Measurements from ENCODE around the gene CAMK1G. TPM values are rescaled to one million over a fixed set of nuclear protein-coding genes. Genes with fewer than 3 reads are reported as not detected.

CAMK1G gene
- total RNA-seq, 1 experiment from 2014 or later: not detected

- CTCF ChIA-PET: interaction anchor here (1.0 to 1.9 kb wide), 2 partner anchors 25 to 90 kb away, joined by 3 to 6 read pairs; no protein-coding TSS in a partner anchor
- peak in 1 of 2 experiments; percentile 47 for DNase-seq
- POLR2A ChIA-PET: no interaction called here
- Histone ChIP-seq H3K27me3 (replicated peaks; ENCODE audit: control insufficient read depth, insufficient read depth, low read length) (no peaks in the 10 kb centered on the region), H3K4me3 (ENCODE audit: low read depth, low read length) (no peak overlapping the region), H3K36me3 (ENCODE audit: control insufficient read depth, insufficient read depth, low read length) (no peaks in the 10 kb centered on the region), H3K4me1 (no peaks in the 10 kb centered on the region), H3K9me3 (no peaks in the 10 kb centered on the region)
- H3K27ac Mint-ChIP-seq (ENCODE audit: unreplicated experiment): no peak overlapping the region
- H3K9me3 Mint-ChIP-seq (ENCODE audit: unreplicated experiment): no peaks in the 10 kb centered on the region
- peak; percentile 75 to 80 for TF ChIP-seq CTCF (IDR thresholded peaks at IDR 0.05; ENCODE audit: insufficient read depth in 1 of 2, low read depth in 1 of 2, low read length in 1 of 2, severe bottlenecking in 1 of 2, unreplicated experiment in 1 of 2)
- no peaks in the 10 kb centered on the region for H3K36me3 Mint-ChIP-seq (ENCODE audit: insufficient read depth, unreplicated experiment)
- H3K4me3 Mint-ChIP-seq (ENCODE audit: unreplicated experiment): no peak overlapping the region
- intact Hi-C loops (cut with micrococcal nuclease; ENCODE audit: unreplicated experiment): loop anchor here (1.0 to 2.0 kb wide), 3 partner anchors 25 to 145 kb away; no protein-coding TSS in a partner anchor
- H3K4me1 Mint-ChIP-seq (ENCODE audit: low read depth, unreplicated experiment): no peaks in the 10 kb centered on the region
- no TSS peak for BruUV-seq (replicated peaks)
- peaks cover 8% of the 10 kb centered on the region for H3K27me3 Mint-ChIP-seq (ENCODE audit: insufficient read depth, unreplicated experiment)
These were observed 18.5 kb downstream of the CAMK1G start for GRCh38 chr1:209601809-209602657.

GRCh38 chr1:209603877-209604276 lies 20.4 kb downstream of the CAMK1G start:
- Histone ChIP-seq H3K9me3 (no peaks in the 10 kb centered on the region), H3K4me1 (no peaks in the 10 kb centered on the region), H3K27me3 (replicated peaks; ENCODE audit: control insufficient read depth, insufficient read depth, low read length) (no peaks in the 10 kb centered on the region), H3K36me3 (ENCODE audit: control insufficient read depth, insufficient read depth, low read length) (no peaks in the 10 kb centered on the region), H3K4me3 (ENCODE audit: low read depth, low read length) (no peak overlapping the region)
- POLR2A ChIA-PET: no interaction called here
- BruUV-seq (replicated peaks): no TSS peak
- intact Hi-C loops (cut with micrococcal nuclease; ENCODE audit: unreplicated experiment): loop anchor here (2.0 kb wide), 1 partner anchor 27 kb away; no protein-coding TSS in a partner anchor
- peaks cover 8% of the 10 kb centered on the region for H3K27me3 Mint-ChIP-seq (ENCODE audit: insufficient read depth, unreplicated experiment)
- no peaks in the 10 kb centered on the region for H3K9me3 Mint-ChIP-seq (ENCODE audit: unreplicated experiment)
- no peak for DNase-seq
- no peaks in the 10 kb centered on the region for H3K4me1 Mint-ChIP-seq (ENCODE audit: low read depth, unreplicated experiment)
- H3K4me3 Mint-ChIP-seq (ENCODE audit: unreplicated experiment): no peak overlapping the region
- H3K36me3 Mint-ChIP-seq (ENCODE audit: insufficient read depth, unreplicated experiment): no peaks in the 10 kb centered on the region
- CTCF ChIA-PET: no interaction called here
- no peak for TF ChIP-seq CTCF (IDR thresholded peaks at IDR 0.05; ENCODE audit: insufficient read depth in 1 of 2, low read depth in 1 of 2, low read length in 1 of 2, severe bottlenecking in 1 of 2, unreplicated experiment in 1 of 2)
- no peak overlapping the region for H3K27ac Mint-ChIP-seq (ENCODE audit: unreplicated experiment)

- Mint-ChIP-seq H3K4me1 (ENCODE audit: low read depth, unreplicated experiment) (no peaks in the 10 kb centered on the region), H3K9me3 (ENCODE audit: unreplicated experiment) (no peaks in the 10 kb centered on the region), H3K27ac (ENCODE audit: unreplicated experiment) (no peak overlapping the region), H3K27me3 (ENCODE audit: insufficient read depth, unreplicated experiment) (no peaks in the 10 kb centered on the region), H3K36me3 (ENCODE audit: insufficient read depth, unreplicated experiment) (no peaks in the 10 kb centered on the region), H3K4me3 (ENCODE audit: unreplicated experiment) (no peak overlapping the region)
- no peak for TF ChIP-seq CTCF (IDR thresholded peaks at IDR 0.05; ENCODE audit: insufficient read depth in 1 of 2, low read depth in 1 of 2, low read length in 1 of 2, severe bottlenecking in 1 of 2, unreplicated experiment in 1 of 2)
- Histone ChIP-seq H3K36me3 (ENCODE audit: control insufficient read depth, insufficient read depth, low read length) (no peaks in the 10 kb centered on the region), H3K9me3 (no peaks in the 10 kb centered on the region), H3K4me1 (peaks cover 14% of the 10 kb centered on the region), H3K27me3 (replicated peaks; ENCODE audit: control insufficient read depth, insufficient read depth, low read length) (no peaks in the 10 kb centered on the region), H3K4me3 (ENCODE audit: low read depth, low read length) (no peak overlapping the region)
- no peak for DNase-seq
- POLR2A ChIA-PET: no interaction called here
- CTCF ChIA-PET: interaction anchor here (0.8 kb wide), 2 partner anchors 17 to 38 kb away, joined by 3 to 4 read pairs; no protein-coding TSS in a partner anchor
- intact Hi-C loops (cut with micrococcal nuclease; ENCODE audit: unreplicated experiment): no loop called here
- no TSS peak for BruUV-seq (replicated peaks)
These were observed 23.7 kb downstream of the CAMK1G start for GRCh38 chr1:209607102-209607794.

All from Caco-2 (cell line).